Urothelium cell line (cell line): Measurements from ENCODE around the gene STING1.
A peak's percentile ranks its signal among the peaks of the same experiment; 100 is the strongest.

Source experiments
- DNase-seq: peaks from one replicate; pipeline ENCODE4 v3.0.0; 2011; ENCODE audit warnings: low spot score, mixed read lengths
- FAIRE-seq: peaks from 2 replicates; lab custom pipeline; 2011; peaks lifted over from hg19 to GRCh38; lab: Jason Lieb, UNC

Gene STING1

GRCh38 chr5:139468421-139468931 lies 14.1 kb downstream of the STING1 start:
- DNase-seq, result no peak
- no peak for FAIRE-seq

- no peak for FAIRE-seq
- no peak for DNase-seq
Observed at GRCh38 chr5:139462586-139463276, 19.8 kb downstream of the STING1 start, which contains the start of gene ECSCR. Gene ECSCR, minus strand, starts transcription at chr5:139462743. Its CDS starts 73 bp downstream, at chr5:139462670.

GRCh38 chr5:139461698-139462097 lies 20.9 kb downstream of the STING1 start:
- no peak for DNase-seq
- FAIRE-seq, result no peak

GRCh38 chr5:139461176-139461575 lies 21.4 kb downstream of the STING1 start:
- DNase-seq, result no peak
- no peak for FAIRE-seq

- FAIRE-seq, result no peak
Observed at GRCh38 chr5:139460455-139460854, 22.1 kb downstream of the STING1 start.

GRCh38 chr5:139459451-139459934 lies 23.1 kb downstream of the STING1 start:
- FAIRE-seq, result no peak

More at GRCh38 chr5:139460455-139460854, 22.1 kb downstream of the STING1 start:
- no peak for DNase-seq

GRCh38 chr5:139458580-139459407 lies 23.8 kb downstream of the STING1 start:
- no peak for FAIRE-seq
- DNase-seq, result peak; percentile 37

More at GRCh38 chr5:139459451-139459934, 23.1 kb downstream of the STING1 start:
- DNase-seq, result no peak

- no peak for DNase-seq
- no peak for FAIRE-seq
Observed at GRCh38 chr5:139457653-139458306, 24.8 kb downstream of the STING1 start.

- no peak for DNase-seq
- no peak for FAIRE-seq
Observed at GRCh38 chr5:139457241-139457640, 25.3 kb downstream of the STING1 start.

- DNase-seq, result no peak
- no peak for FAIRE-seq
Observed at GRCh38 chr5:139456776-139457175, 25.8 kb downstream of the STING1 start.

GRCh38 chr5:139454568-139455290 lies 27.8 kb downstream of the STING1 start:
- no peak for FAIRE-seq

GRCh38 chr5:139453683-139454567 lies 28.6 kb downstream of the STING1 start:
- DNase-seq, result no peak
- no peak for FAIRE-seq

More at GRCh38 chr5:139454568-139455290, 27.8 kb downstream of the STING1 start:
- DNase-seq, result no peak

- DNase-seq, result no peak
- FAIRE-seq, result no peak
Observed at GRCh38 chr5:139451878-139452660, 30.5 kb downstream of the STING1 start.

- DNase-seq, result no peak
- FAIRE-seq, result no peak
Observed at GRCh38 chr5:139451176-139451575, 31.4 kb downstream of the STING1 start.

- FAIRE-seq, result no peak
- no peak for DNase-seq
Observed at GRCh38 chr5:139446956-139447779, 35.4 kb downstream of the STING1 start.

GRCh38 chr5:139445325-139446170 lies 37.0 kb downstream of the STING1 start:
- DNase-seq (no peak), FAIRE-seq (no peak)
